GM18870 (cell line): ENCODE measurements around the gene CLSTN1.
"Not testable (repeated sequence)": the region's sequence is repeated elsewhere in the genome, so short reads cannot be mapped to it uniquely, and the experiment has no call there.

ENCODE experiments used
- ATAC-seq: cut with Tn5 transposase; IDR thresholded peaks from one replicate; pipeline ENCODE4 v1.9.1; 2021; ENCODE audit warnings: moderate library complexity; ENCODE audit not compliant: unreplicated experiment

The CLSTN1 gene

DNA sequence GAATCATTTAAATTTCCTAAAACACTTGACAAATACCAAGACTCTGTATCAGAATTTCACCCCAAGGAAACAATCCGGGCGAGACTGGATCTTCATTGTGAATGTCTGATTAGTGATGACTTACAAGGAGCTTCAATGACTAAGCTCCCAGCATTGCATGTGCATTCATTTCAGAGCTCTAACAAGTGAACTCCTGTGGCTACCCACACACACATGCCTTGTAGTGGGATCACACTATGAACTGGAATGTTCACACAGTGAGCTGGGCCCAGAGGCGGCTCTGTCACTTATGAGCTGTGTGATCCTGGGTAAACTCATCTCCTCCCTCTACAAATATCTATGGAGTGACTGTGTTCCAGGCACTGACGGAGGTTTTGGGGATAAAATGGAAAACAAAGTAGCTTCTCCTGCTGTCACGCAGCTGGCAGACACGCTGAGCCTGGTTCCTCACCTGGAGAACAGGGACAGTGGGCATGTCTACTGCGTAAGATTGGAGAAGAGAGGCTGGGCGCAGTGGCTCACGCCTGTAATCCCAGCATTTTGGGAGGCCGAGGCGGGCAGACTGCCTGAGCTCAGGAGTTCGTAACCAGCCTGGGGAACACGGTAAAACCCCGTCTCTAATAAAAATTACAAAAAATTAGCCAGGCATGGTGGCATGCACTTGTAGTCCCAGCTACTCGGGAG is 56.9 kb downstream of the CLSTN1 start:
- no peak for ATAC-seq

DNA sequence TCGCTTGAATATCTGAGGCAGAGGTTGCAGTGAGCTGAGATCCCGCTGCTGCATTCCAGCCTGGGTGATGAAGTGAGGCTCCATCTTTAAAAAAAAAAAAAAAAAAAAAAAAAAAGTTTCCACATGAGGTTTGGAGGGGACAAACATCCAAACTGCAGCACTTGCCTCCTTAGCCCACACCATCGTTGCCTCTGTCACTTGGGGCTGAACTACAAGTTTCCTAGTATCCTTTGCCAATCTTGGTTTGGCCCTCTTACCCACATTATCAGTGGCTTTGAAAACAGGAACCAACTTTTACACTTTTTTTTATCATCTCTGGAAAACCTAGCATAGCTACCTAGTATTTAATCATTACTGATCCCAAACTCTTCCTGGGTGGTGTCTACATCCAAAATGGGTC is 59.2 kb downstream of the CLSTN1 start:
- no peak for ATAC-seq

GRCh38 chr1:9763914-9764313 is 59.9 kb downstream of the CLSTN1 start:
- ATAC-seq: no peak

GRCh38 chr1:9762446-9762845 is 61.3 kb downstream of the CLSTN1 start:
- not testable (repeated sequence) for ATAC-seq

DNA sequence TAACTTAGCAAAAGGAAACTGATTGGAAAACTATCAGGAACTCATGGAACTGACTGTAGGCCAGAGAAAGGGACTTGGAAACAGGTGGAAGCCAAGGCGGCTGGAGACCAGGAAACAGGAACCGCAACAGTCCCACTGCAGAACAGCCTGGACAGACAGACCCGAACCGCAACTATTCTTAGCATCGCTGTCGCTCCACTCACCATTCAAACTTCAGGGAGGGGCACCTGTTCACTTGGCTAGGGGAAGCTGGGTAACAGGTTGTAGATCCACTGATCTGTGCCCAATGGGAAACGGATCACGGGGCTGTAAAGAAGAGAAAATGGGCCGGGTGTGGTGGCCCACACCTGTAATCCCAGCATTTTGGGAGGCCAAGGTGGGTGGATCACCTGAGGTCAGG is 61.9 kb downstream of the CLSTN1 start:
- ATAC-seq: no peak

GRCh38 chr1:9760824-9761223 is 62.9 kb downstream of the CLSTN1 start:
- ATAC-seq: no peak

DNA sequence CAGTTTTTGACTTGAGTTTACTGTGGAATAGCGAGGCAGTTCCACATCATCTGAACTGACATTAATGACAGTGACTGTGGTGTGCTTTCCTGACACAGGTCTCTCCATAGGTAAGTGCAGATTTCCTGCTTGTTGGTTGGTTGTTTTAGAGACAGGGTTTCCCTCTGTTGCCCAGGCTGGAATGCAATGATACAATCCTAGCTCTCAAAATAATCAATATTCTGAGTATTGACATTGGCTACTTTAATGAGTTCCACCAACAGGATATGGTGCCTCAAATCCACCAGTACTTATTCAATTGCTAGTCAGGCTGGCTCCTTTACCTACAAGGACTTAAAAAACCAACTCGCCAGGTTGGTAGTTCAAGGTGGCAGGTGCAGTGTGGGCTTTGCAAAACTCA is 63.8 kb downstream of the CLSTN1 start:
- no peak for ATAC-seq

DNA sequence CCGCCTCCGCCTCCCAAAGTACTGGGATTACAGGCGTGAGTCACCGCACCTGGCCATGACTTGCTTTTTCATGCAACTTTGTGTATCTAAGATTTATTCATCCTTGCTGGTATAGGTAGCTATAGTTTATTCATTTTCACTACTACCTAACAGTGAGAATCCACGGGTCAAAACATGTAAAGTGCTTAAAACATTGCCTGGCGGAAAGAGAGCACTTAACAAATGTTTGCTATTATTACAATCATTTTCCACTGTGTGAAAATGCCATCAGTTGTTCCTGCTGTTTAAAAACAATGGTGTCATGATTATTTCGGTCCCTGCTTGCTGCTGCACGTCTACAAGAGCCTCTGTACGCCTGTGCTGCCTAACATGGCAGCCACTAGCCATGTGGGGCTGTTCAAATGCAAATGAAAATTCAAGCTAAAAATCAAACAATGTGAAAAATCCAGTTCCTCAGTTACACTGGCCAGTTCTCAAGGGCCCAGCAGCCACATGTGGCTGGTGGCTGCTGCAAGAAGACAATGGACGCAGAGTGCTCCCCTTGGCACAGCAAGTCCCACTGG is 65.1 kb downstream of the CLSTN1 start:
- no peak for ATAC-seq

- ATAC-seq: no peak
Observed at GRCh38 chr1:9755441-9755995, 68.2 kb downstream of the CLSTN1 start.

- no peak for ATAC-seq
Observed at GRCh38 chr1:9753121-9753531, 70.6 kb downstream of the CLSTN1 start.

GRCh38 chr1:9751971-9752370 is 71.8 kb downstream of the CLSTN1 start:
- ATAC-seq: no peak

DNA sequence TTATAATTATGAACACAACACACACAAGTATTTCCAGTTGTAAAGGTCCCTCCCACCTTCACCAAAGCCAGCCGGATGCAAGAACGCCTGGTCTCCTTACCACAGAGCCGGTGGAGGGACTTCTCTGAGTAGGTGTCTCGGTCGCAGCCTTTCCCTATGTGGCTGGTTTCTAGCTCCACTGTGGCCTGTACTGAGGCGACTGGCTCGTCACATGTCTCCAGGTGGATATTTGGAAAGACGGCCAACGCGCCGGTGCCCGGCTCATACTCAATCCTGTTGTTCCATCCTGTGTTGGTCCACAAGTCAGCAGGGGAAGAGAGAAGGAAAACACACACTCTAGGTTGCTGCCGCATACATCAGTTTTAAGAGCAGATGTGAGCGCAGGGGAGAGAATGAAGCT is 74.4 kb downstream of the CLSTN1 start:
- no peak for ATAC-seq

DNA sequence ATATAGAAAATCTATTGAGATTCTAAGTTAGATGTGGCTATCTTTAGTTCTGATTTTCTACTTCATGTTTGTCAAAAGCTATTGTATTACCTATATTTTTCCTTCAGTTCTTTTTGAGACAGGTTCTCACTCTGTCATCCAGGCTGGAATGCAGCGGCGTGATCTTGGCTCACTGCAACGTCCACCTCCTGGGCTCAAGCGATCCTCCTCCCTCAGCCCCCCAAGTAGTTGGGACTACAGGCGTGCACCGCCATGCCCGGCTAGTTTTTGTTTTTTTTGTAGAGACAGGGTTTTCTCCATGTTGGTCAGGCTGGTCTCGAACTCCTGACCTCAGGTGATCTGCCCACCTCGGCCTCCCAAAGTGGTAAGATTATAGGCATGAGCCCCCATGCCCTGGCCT is 75.4 kb downstream of the CLSTN1 start:
- ATAC-seq: not testable (repeated sequence)

- ATAC-seq: no peak
Observed at GRCh38 chr1:9746651-9747050, 77.1 kb downstream of the CLSTN1 start.

DNA sequence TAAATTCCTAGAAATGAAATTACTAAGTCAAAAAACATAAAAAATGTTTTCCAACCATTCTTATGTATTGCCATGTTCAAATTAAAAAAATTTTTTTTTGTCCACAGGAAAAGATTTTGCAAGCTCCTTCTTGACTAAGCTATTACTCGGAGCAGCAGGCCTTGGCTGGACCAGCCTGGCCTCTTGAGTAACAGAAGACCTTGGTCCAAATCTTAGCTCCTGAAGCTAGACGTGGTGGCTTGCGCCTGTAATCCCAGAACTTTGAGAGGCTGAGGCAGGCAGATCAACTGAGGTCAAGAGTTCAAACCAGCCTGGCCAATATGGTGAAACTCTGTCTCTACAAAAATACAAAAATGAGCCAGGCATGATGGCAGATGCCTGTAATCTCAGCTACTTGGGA is 77.6 kb downstream of the CLSTN1 start:
- ATAC-seq: no peak

DNA sequence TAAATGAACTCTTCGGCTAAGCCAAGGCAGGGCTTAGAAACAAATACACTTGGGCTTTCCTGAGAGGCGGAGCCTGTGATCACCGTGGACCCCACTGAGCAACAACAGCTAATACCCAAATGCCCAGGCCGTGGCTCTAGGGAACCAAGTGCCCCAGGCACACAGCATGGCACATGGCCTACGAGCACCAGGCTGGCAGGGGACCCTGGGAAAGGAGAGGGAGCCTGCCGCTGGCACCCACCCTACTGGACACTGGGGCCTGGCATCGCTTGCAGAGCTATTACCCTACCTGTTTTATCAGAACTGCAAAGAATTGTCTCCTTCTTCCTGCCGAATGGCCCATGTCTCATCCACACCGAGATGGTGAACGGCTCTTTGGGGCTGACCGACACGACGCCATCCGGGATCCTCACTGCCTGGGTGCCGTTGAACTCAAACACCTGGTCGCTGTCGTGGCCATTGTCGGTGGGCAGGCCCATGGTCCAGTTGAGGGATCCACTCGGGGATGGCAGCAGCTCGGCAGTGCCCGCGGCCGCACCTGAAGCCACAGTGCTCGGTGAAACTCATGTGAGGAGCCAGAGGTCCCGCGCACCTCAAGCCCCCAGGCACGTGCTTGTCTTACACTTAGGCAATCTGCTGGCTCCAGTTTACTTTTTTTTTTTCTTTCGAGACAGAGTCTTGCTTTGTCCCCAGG is 79.5 kb downstream of the CLSTN1 start:
- no peak for ATAC-seq

- no peak for ATAC-seq
Observed at GRCh38 chr1:9737671-9738070, 86.1 kb downstream of the CLSTN1 start.

- ATAC-seq: no peak
Observed at GRCh38 chr1:9737057-9737456, 86.7 kb downstream of the CLSTN1 start.

DNA sequence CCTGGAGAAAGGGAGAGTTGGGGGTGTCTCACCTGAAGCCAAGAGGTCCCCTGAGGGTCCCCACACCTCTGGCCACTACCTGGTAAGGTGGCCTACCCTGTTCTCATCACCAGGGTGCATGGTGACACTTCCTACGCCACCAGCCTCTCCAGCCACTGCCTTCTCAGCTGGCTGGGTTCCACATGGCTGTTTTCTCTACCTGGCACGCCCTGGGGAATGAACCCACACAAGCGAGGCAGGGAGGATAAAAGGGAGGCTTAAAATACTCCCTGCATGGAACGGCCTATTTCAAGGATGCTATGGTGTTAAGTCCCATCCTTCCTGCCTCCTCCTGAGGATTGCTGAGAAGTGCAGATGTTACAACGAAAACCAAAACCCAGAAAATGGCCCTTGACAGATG is 87.5 kb downstream of the CLSTN1 start:
- no peak for ATAC-seq

GRCh38 chr1:9735800-9736199 is 88.0 kb downstream of the CLSTN1 start:
- ATAC-seq: no peak

- no peak for ATAC-seq
Observed at GRCh38 chr1:9733160-9733789, 90.5 kb downstream of the CLSTN1 start.
